GM12872 (cell line): ENCODE data around the gene RBBP5.

Experiments used
- TF ChIP-seq, protein P1 (sequence below): IDR thresholded peaks from 3 replicates; pipeline ENCODE4 v1.5.1; 2011; ENCODE audit warnings: low read depth, mild to moderate bottlenecking, low read length, moderate library complexity; ENCODE audit not compliant: insufficient read depth

Gene RBBP5, protein sequence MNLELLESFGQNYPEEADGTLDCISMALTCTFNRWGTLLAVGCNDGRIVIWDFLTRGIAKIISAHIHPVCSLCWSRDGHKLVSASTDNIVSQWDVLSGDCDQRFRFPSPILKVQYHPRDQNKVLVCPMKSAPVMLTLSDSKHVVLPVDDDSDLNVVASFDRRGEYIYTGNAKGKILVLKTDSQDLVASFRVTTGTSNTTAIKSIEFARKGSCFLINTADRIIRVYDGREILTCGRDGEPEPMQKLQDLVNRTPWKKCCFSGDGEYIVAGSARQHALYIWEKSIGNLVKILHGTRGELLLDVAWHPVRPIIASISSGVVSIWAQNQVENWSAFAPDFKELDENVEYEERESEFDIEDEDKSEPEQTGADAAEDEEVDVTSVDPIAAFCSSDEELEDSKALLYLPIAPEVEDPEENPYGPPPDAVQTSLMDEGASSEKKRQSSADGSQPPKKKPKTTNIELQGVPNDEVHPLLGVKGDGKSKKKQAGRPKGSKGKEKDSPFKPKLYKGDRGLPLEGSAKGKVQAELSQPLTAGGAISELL

DNA sequence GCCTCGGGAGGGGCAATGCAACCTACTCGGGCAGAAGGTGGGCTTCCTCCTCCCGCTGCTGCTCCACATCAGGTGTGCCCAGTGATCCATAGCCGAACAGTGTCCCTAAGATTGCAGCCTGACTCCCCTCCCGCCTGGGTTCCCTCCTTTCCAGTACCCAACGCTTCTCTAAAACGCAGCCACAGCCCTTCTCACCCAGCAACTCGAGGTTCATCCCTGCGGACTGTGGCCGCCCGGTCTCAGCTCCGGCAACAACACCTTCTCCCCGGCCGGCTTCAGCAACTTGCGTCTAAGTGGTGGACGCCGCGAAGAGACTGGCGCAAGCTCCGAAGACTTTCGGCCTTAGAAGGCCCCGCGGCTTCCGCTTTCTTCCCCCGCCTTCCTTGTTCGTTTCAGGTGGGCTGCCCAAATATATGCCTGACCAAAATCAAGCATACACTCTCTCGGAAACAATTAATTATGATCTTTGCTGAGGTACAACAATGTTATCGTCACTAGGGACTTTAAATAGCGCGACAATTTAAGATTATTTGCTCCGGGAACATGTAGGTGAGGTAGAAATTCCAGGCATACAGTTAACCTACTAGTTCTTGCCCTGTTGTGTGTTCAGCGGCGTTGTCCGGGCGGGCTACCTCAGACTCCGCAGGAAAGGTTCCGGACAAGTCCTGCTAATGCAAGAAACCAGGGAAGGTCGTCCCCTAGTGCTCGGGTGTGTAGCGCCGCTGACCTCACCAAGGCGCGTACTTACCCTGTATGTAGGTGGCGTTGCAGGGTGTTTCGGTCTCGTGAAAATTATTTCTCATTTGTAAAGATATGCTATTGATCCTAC, at the start of gene RBBP5:
Gene RBBP5, minus strand, starts transcription at position 319 of the 829 bp plus-strand sequence. Its CDS starts 105 bp downstream, at position 214.
- TF ChIP-seq, protein P1, sequence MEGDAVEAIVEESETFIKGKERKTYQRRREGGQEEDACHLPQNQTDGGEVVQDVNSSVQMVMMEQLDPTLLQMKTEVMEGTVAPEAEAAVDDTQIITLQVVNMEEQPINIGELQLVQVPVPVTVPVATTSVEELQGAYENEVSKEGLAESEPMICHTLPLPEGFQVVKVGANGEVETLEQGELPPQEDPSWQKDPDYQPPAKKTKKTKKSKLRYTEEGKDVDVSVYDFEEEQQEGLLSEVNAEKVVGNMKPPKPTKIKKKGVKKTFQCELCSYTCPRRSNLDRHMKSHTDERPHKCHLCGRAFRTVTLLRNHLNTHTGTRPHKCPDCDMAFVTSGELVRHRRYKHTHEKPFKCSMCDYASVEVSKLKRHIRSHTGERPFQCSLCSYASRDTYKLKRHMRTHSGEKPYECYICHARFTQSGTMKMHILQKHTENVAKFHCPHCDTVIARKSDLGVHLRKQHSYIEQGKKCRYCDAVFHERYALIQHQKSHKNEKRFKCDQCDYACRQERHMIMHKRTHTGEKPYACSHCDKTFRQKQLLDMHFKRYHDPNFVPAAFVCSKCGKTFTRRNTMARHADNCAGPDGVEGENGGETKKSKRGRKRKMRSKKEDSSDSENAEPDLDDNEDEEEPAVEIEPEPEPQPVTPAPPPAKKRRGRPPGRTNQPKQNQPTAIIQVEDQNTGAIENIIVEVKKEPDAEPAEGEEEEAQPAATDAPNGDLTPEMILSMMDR: peak; percentile 86

DNA sequence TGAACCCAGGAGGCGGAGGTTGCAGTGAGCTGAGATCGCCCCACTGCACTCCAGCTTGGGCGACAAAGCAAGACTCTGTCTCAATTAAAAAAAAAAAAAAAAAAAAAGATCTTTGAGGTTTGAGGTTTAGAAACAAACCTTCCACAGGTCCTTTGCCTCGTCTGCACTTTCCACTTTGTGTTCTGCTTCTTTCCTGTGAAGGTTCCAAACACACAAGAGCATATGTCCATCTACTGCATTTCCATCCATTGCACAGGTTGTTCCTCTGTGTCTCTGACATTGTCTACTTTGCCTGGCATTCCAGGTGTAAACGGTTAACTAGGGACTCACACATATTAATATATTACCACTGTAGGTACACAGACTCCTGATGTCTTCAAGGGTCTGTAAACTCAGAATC, 49.6 kb upstream of the RBBP5 start:
- TF ChIP-seq, protein P1: no peak

DNA sequence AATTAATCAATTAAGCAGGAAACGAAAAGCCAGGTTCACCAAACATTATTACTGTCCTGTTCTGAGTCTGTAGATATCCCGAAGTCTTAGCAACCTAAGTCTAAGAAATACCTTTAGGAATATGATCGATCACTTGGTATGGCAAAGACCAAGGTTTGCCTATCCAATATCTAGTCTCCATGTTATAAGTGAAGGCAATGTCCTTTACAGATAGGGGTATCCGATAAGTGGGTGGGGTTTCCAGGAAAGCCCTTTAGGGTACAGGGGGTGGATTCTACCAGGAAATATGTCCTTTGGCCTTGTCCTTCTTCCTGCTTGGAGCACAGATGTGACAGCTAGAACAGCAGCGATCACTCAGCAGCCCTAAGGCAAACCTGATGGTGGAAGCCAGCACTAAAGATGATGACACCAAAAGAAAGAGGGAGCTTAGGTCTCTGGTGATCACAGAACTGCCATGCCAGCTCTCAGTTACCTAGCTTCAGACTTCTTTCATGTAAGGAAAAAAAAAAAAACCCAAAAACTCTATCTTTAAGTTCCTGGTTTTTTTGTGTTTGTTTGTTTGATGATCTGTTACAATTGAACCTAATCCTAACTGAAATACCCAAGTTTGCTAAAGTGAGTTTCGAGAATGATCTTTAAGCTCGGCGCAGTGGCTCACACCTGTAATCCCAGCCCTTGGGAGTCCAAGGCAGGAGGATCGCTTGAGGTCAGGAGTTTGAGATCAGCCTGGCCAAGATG, 48.9 kb upstream of the RBBP5 start:
- TF ChIP-seq, protein P1: no peak

DNA sequence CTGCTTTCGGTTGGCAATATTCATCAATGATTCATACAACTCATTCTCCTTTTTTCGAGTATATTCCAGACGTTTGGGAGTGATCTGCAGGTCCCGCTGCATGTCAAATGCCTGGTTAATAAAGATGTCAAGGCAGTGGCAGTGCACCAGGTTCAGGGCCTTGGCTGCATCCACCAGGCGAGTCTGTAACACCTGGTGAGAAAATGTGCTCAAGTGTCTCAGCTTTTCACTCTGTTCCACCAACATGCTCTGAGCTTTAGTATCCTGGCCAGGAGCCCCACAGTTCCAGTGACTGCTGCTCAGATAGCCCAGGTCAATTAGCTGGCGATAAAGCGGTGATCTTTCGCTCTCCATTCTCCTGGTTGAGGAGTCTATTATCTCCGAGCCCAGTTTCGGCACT, 47.5 kb upstream of the RBBP5 start:
- TF ChIP-seq, protein P1: no peak

DNA sequence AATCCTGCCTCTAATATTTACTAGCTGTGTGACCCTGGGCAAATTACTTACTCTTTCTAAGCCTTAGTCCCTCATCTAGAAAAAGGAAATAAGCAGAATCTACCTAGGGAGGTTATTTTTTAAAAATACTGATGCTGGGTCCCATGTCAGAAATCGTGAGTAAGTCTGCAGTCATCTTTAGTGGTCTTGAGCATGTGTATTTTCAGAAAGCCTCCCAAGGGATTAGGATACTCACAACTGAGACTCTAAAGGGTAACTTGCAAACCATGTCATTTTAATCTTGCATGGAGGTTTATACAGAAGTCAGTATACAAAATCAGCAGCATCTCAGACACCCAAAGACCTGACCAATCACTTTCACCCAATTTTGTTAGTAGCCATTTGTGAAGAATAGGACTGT, 46.5 kb upstream of the RBBP5 start:
- TF ChIP-seq, protein P1: no peak

DNA sequence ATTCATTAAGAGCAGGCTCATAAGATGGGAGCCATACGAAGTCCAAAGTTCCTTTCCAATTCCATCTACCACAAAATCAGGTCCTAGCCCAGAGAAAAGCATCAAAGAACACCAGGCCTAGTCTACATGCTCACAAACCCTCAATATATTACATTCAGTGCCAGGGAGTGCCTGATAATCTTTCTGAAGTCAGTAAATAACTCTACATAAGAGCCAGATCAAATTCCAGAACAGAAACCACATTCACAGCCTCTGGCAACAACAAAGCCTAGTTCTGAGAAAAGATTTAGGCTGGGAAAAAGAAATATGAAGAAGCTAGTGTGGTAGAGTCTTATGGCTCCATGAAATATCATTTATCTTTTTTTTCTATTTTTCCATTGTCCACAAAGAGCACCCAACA, 40.5 kb upstream of the RBBP5 start:
- TF ChIP-seq, protein P1: no peak
